ENCODE results near the gene SNAP29. TPM values are rescaled to one million over a fixed set of nuclear protein-coding genes. Genes with fewer than 3 reads are reported as not detected.
"Not testable (repeated sequence)": the region's sequence is repeated elsewhere in the genome, so short reads cannot be mapped to it uniquely, and the experiment has no call there.

Gene SNAP29
- total and polyA plus RNA-seq, 12 donors = 15.1 to 76.5 (median 24.7) TPM

- H3K27ac ChIP-seq = no peak overlapping the region
- H3K36me3 ChIP-seq (replicated peaks in 1 of 2) = peaks cover 0 to 80% of the 10 kb centered on the region in 2 donors
- H3K27me3 ChIP-seq = no peaks in the 10 kb centered on the region
- TF ChIP-seq POLR2A (IDR thresholded peaks at IDR 0.05) (no peak), CTCF (IDR thresholded peaks at IDR 0.05) (no peak)
- DNase-seq = peak in 1 of 7 donors; percentile 20
- whole genome bisulfite sequencing, 4 donors = 91 to 98% (median 94%) methylated on average over 9 of the region's 9 CpGs
- intact Hi-C loops (cut with DNase I) = no loop called here
- H3K4me3 ChIP-seq = no peak overlapping the region
- no peaks in the 10 kb centered on the region for H3K9me3 ChIP-seq (replicated peaks in 1 of 3)
- H3K4me1 ChIP-seq (replicated peaks in 1 of 2) = no peaks in the 10 kb centered on the region
Measured at GRCh38 chr22:20815477-20816050, 43.2 kb upstream of the SNAP29 start.

GRCh38 chr22:20816559-20816958 is 42.2 kb upstream of the SNAP29 start:
- peak in 1 of 7 donors; percentile 71 for DNase-seq
- TF ChIP-seq POLR2A (IDR thresholded peaks at IDR 0.05) = no peak
- TF ChIP-seq CTCF (IDR thresholded peaks at IDR 0.05) = no peak
- intact Hi-C loops (cut with DNase I) = no loop called here

GRCh38 chr22:20818471-20818870 is 40.3 kb upstream of the SNAP29 start:
- Histone ChIP-seq H3K36me3 (replicated peaks in 1 of 2) (peaks cover 0 to 65% of the 10 kb centered on the region in 2 donors), H3K27ac (no peak overlapping the region), H3K27me3 (no peaks in the 10 kb centered on the region), H3K4me1 (replicated peaks in 1 of 2) (no peaks in the 10 kb centered on the region), H3K9me3 (replicated peaks in 1 of 3) (no peaks in the 10 kb centered on the region), H3K4me3 (no peak overlapping the region)
- TF ChIP-seq CTCF (IDR thresholded peaks at IDR 0.05) (no peak), POLR2A (IDR thresholded peaks at IDR 0.05) (no peak)
- peak in 1 of 7 donors; percentile 17 for DNase-seq
- WGBS, 4 donors = 70 to 95% (median 92%) methylated on average over 3 of the region's 3 CpGs
- intact Hi-C loops (cut with DNase I) = no loop called here

More at GRCh38 chr22:20816559-20816958, 42.2 kb upstream of the SNAP29 start:
- Histone ChIP-seq H3K27ac (no peak overlapping the region), H3K9me3 (replicated peaks in 1 of 3) (no peaks in the 10 kb centered on the region), H3K36me3 (replicated peaks in 1 of 2) (peaks cover 0 to 72% of the 10 kb centered on the region in 2 donors), H3K4me3 (no peak overlapping the region), H3K4me1 (replicated peaks in 1 of 2) (no peaks in the 10 kb centered on the region), H3K27me3 (no peaks in the 10 kb centered on the region)
- 94 to 96% (median 95%) methylated on average over 6 of the region's 6 CpGs for WGBS, 4 donors

GRCh38 chr22:20819471-20819870 is 39.3 kb upstream of the SNAP29 start:
- peak in 1 of 7 donors; percentile 33 for DNase-seq
- no peaks in the 10 kb centered on the region for H3K9me3 ChIP-seq (replicated peaks in 1 of 3)
- TF ChIP-seq CTCF (IDR thresholded peaks at IDR 0.05) = no peak
- no peak for TF ChIP-seq POLR2A (IDR thresholded peaks at IDR 0.05)
- no peak overlapping the region for H3K4me3 ChIP-seq
- no peaks in the 10 kb centered on the region for H3K27me3 ChIP-seq
- H3K27ac ChIP-seq = no peak overlapping the region
- no peaks in the 10 kb centered on the region for H3K4me1 ChIP-seq (replicated peaks in 1 of 2)
- WGBS, 4 donors = 94 to 96% (median 96%) methylated on average over 9 of the region's 9 CpGs
- intact Hi-C loops (cut with DNase I) = no loop called here
- H3K36me3 ChIP-seq (replicated peaks in 1 of 2) = peaks cover 0 to 59% of the 10 kb centered on the region in 2 donors

- H3K9me3 ChIP-seq (replicated peaks in 1 of 3); H3K4me3 ChIP-seq; H3K4me1 ChIP-seq (replicated peaks in 1 of 2); H3K27ac ChIP-seq; H3K27me3 ChIP-seq; intact Hi-C loops (cut with DNase I): not testable (repeated sequence)
- DNase-seq = peak in 1 of 7 donors; percentile 13
- 97 to 99% (median 97%) methylated on average over 8 of the region's 8 CpGs for WGBS, 4 donors
- H3K36me3 ChIP-seq (replicated peaks in 1 of 2) = peaks cover 0 to 45% of the 10 kb centered on the region in 2 donors
Measured at GRCh38 chr22:20821717-20822239, 37.0 kb upstream of the SNAP29 start.
